ENCODE results near the gene FOXP1. TPM values are rescaled to one million over a fixed set of nuclear protein-coding genes. Genes with fewer than 3 reads are reported as not detected.
"Not testable (repeated sequence)": the region's sequence is repeated elsewhere in the genome, so short reads cannot be mapped to it uniquely, and the experiment has no call there.

The FOXP1 gene
- polyA plus RNA-seq, 4 donors: 4.9 to 66.5 (median 15.3) TPM

GRCh38 chr3:71530903-71531530 is 52.5 kb downstream of the FOXP1 start:
- H3K36me3 ChIP-seq (ENCODE audit: control insufficient read depth in 3 of 3, insufficient read depth in 2 of 3, low read depth in 1 of 3, low read length in 3 of 3): peaks cover 0 to 20% (median 0%) of the 10 kb centered on the region in 3 donors
- H3K27ac ChIP-seq (ENCODE audit: low read depth in 1 of 3, low read length in 2 of 3): peak overlapping the region in 2 of 3 donors; percentile 39 to 82
- H3K4me1 ChIP-seq (ENCODE audit: control insufficient read depth in 3 of 3, insufficient read depth in 2 of 3, low read depth in 1 of 3, low read length in 2 of 3): peaks cover 2 to 15% (median 5%) of the 10 kb centered on the region in 3 donors
- 22 to 67% (median 54%) methylated on average over 9 of the region's 9 CpGs for WGBS, 3 donors
- H3K4me3 ChIP-seq (ENCODE audit: low read depth in 1 of 3, low read length in 3 of 3): no peak overlapping the region
- DNase-seq: peak; percentile 48 to 54
- no peaks in the 10 kb centered on the region for H3K27me3 ChIP-seq (ENCODE audit: control insufficient read depth in 3 of 3, insufficient read depth in 3 of 3, low read length in 3 of 3)
- no peaks in the 10 kb centered on the region for H3K9me3 ChIP-seq (ENCODE audit: control insufficient read depth in 2 of 2, insufficient read depth in 1 of 2, low read depth in 1 of 2, low read length in 1 of 2)
- FAIRE-seq: no peak

- WGBS, 3 donors: 64 to 78% (median 71%) methylated on average over 2 of the region's 2 CpGs
- no peak for FAIRE-seq
Observed at GRCh38 chr3:71528816-71529215, 54.7 kb downstream of the FOXP1 start.

GRCh38 chr3:71526448-71526847 is 57.1 kb downstream of the FOXP1 start:
- not testable (repeated sequence) for FAIRE-seq; H3K4me3 ChIP-seq (ENCODE audit: low read depth in 1 of 3, low read length in 3 of 3); H3K27me3 ChIP-seq (ENCODE audit: control insufficient read depth in 3 of 3, insufficient read depth in 3 of 3, low read length in 3 of 3); DNase-seq; H3K27ac ChIP-seq (ENCODE audit: low read depth in 1 of 3, low read length in 2 of 3); H3K9me3 ChIP-seq (ENCODE audit: control insufficient read depth in 2 of 2, insufficient read depth in 1 of 2, low read depth in 1 of 2, low read length in 1 of 2); H3K36me3 ChIP-seq (ENCODE audit: control insufficient read depth in 3 of 3, insufficient read depth in 2 of 3, low read depth in 1 of 3, low read length in 3 of 3)
- WGBS, 3 donors: 90 to 94% (median 93%) methylated on average over 9 of the region's 9 CpGs
- peaks cover 2 to 20% (median 3%) of the 10 kb centered on the region in 3 donors for H3K4me1 ChIP-seq (ENCODE audit: control insufficient read depth in 3 of 3, insufficient read depth in 2 of 3, low read depth in 1 of 3, low read length in 2 of 3)

More at GRCh38 chr3:71528816-71529215, 54.7 kb downstream of the FOXP1 start:
- H3K27ac ChIP-seq (ENCODE audit: low read depth in 1 of 3, low read length in 2 of 3): no peak overlapping the region
- H3K36me3 ChIP-seq (ENCODE audit: control insufficient read depth in 3 of 3, insufficient read depth in 2 of 3, low read depth in 1 of 3, low read length in 3 of 3): peaks cover 0 to 11% (median 0%) of the 10 kb centered on the region in 3 donors
- no peaks in the 10 kb centered on the region for H3K27me3 ChIP-seq (ENCODE audit: control insufficient read depth in 3 of 3, insufficient read depth in 3 of 3, low read length in 3 of 3)
- H3K4me1 ChIP-seq (ENCODE audit: control insufficient read depth in 3 of 3, insufficient read depth in 2 of 3, low read depth in 1 of 3, low read length in 2 of 3): peaks cover 2 to 25% (median 5%) of the 10 kb centered on the region in 3 donors
- no peak overlapping the region for H3K4me3 ChIP-seq (ENCODE audit: low read depth in 1 of 3, low read length in 3 of 3)
- DNase-seq: no peak
- H3K9me3 ChIP-seq (ENCODE audit: control insufficient read depth in 2 of 2, insufficient read depth in 1 of 2, low read depth in 1 of 2, low read length in 1 of 2): no peaks in the 10 kb centered on the region

- FAIRE-seq (no peak), DNase-seq (no peak)
- H3K4me3 ChIP-seq (ENCODE audit: low read depth in 1 of 3, low read length in 3 of 3): no peak overlapping the region
- H3K9me3 ChIP-seq (ENCODE audit: control insufficient read depth in 2 of 2, insufficient read depth in 1 of 2, low read depth in 1 of 2, low read length in 1 of 2): no peaks in the 10 kb centered on the region
- peaks cover 0 to 11% (median 0%) of the 10 kb centered on the region in 3 donors for H3K4me1 ChIP-seq (ENCODE audit: control insufficient read depth in 3 of 3, insufficient read depth in 2 of 3, low read depth in 1 of 3, low read length in 2 of 3)
- peaks cover 0 to 9% (median 0%) of the 10 kb centered on the region in 3 donors for H3K36me3 ChIP-seq (ENCODE audit: control insufficient read depth in 3 of 3, insufficient read depth in 2 of 3, low read depth in 1 of 3, low read length in 3 of 3)
- 81 to 85% (median 84%) methylated on average over 3 of the region's 3 CpGs for WGBS, 3 donors
- H3K27me3 ChIP-seq (ENCODE audit: control insufficient read depth in 3 of 3, insufficient read depth in 3 of 3, low read length in 3 of 3): no peaks in the 10 kb centered on the region
- no peak overlapping the region for H3K27ac ChIP-seq (ENCODE audit: low read depth in 1 of 3, low read length in 2 of 3)
Observed at GRCh38 chr3:71525391-71525790, 58.1 kb downstream of the FOXP1 start.

GRCh38 chr3:71524672-71525071 is 58.9 kb downstream of the FOXP1 start:
- Histone ChIP-seq H3K9me3 (ENCODE audit: control insufficient read depth in 2 of 2, insufficient read depth in 1 of 2, low read depth in 1 of 2, low read length in 1 of 2) (no peaks in the 10 kb centered on the region), H3K27me3 (ENCODE audit: control insufficient read depth in 3 of 3, insufficient read depth in 3 of 3, low read length in 3 of 3) (no peaks in the 10 kb centered on the region), H3K27ac (ENCODE audit: low read depth in 1 of 3, low read length in 2 of 3) (no peak overlapping the region), H3K4me3 (ENCODE audit: low read depth in 1 of 3, low read length in 3 of 3) (no peak overlapping the region), H3K36me3 (ENCODE audit: control insufficient read depth in 3 of 3, insufficient read depth in 2 of 3, low read depth in 1 of 3, low read length in 3 of 3) (peaks cover 0 to 7% (median 0%) of the 10 kb centered on the region in 3 donors), H3K4me1 (ENCODE audit: control insufficient read depth in 3 of 3, insufficient read depth in 2 of 3, low read depth in 1 of 3, low read length in 2 of 3) (peaks cover 0 to 10% (median 0%) of the 10 kb centered on the region in 3 donors)
- WGBS, 3 donors: 66 to 85% (median 81%) methylated on average over 7 of the region's 7 CpGs
- DNase-seq: no peak
- FAIRE-seq: no peak

- DNase-seq (no peak), FAIRE-seq (no peak)
- Histone ChIP-seq H3K27me3 (ENCODE audit: control insufficient read depth in 3 of 3, insufficient read depth in 3 of 3, low read length in 3 of 3) (no peaks in the 10 kb centered on the region), H3K27ac (ENCODE audit: low read depth in 1 of 3, low read length in 2 of 3) (no peak overlapping the region), H3K4me3 (ENCODE audit: low read depth in 1 of 3, low read length in 3 of 3) (no peak overlapping the region), H3K36me3 (ENCODE audit: control insufficient read depth in 3 of 3, insufficient read depth in 2 of 3, low read depth in 1 of 3, low read length in 3 of 3) (peaks cover 0 to 2% (median 0%) of the 10 kb centered on the region in 3 donors), H3K9me3 (ENCODE audit: control insufficient read depth in 2 of 2, insufficient read depth in 1 of 2, low read depth in 1 of 2, low read length in 1 of 2) (no peaks in the 10 kb centered on the region), H3K4me1 (ENCODE audit: control insufficient read depth in 3 of 3, insufficient read depth in 2 of 3, low read depth in 1 of 3, low read length in 2 of 3) (peaks cover 0 to 10% (median 0%) of the 10 kb centered on the region in 3 donors)
- WGBS, 3 donors: 87 to 94% (median 88%) methylated on average over 4 of the region's 4 CpGs
Observed at GRCh38 chr3:71523628-71524027, 59.9 kb downstream of the FOXP1 start.

GRCh38 chr3:71521940-71522876 is 61.3 kb downstream of the FOXP1 start:
- H3K9me3 ChIP-seq (ENCODE audit: control insufficient read depth in 2 of 2, insufficient read depth in 1 of 2, low read depth in 1 of 2, low read length in 1 of 2): no peaks in the 10 kb centered on the region
- 83 to 96% (median 93%) methylated on average over 7 of the region's 7 CpGs for WGBS, 3 donors
- FAIRE-seq: no peak
- H3K36me3 ChIP-seq (ENCODE audit: control insufficient read depth in 3 of 3, insufficient read depth in 2 of 3, low read depth in 1 of 3, low read length in 3 of 3): peaks cover 0 to 2% (median 0%) of the 10 kb centered on the region in 3 donors
- no peak for DNase-seq
- peaks cover 0 to 10% (median 0%) of the 10 kb centered on the region in 3 donors for H3K4me1 ChIP-seq (ENCODE audit: control insufficient read depth in 3 of 3, insufficient read depth in 2 of 3, low read depth in 1 of 3, low read length in 2 of 3)
- H3K4me3 ChIP-seq (ENCODE audit: low read depth in 1 of 3, low read length in 3 of 3): no peak overlapping the region
- no peak overlapping the region for H3K27ac ChIP-seq (ENCODE audit: low read depth in 1 of 3, low read length in 2 of 3)
- no peaks in the 10 kb centered on the region for H3K27me3 ChIP-seq (ENCODE audit: control insufficient read depth in 3 of 3, insufficient read depth in 3 of 3, low read length in 3 of 3)

GRCh38 chr3:71521021-71521352 is 62.5 kb downstream of the FOXP1 start:
- H3K27ac ChIP-seq (ENCODE audit: low read depth in 1 of 3, low read length in 2 of 3): no peak overlapping the region
- H3K4me3 ChIP-seq (ENCODE audit: low read depth in 1 of 3, low read length in 3 of 3): no peak overlapping the region
- H3K36me3 ChIP-seq (ENCODE audit: control insufficient read depth in 3 of 3, insufficient read depth in 2 of 3, low read depth in 1 of 3, low read length in 3 of 3): peaks cover 0 to 2% (median 0%) of the 10 kb centered on the region in 3 donors
- H3K9me3 ChIP-seq (ENCODE audit: control insufficient read depth in 2 of 2, insufficient read depth in 1 of 2, low read depth in 1 of 2, low read length in 1 of 2): no peaks in the 10 kb centered on the region
- WGBS, 3 donors: 90 to 96% (median 91%) methylated on average over 4 of the region's 4 CpGs
- peaks cover 0 to 11% (median 0%) of the 10 kb centered on the region in 3 donors for H3K4me1 ChIP-seq (ENCODE audit: control insufficient read depth in 3 of 3, insufficient read depth in 2 of 3, low read depth in 1 of 3, low read length in 2 of 3)
- DNase-seq (no peak), FAIRE-seq (no peak)
- H3K27me3 ChIP-seq (ENCODE audit: control insufficient read depth in 3 of 3, insufficient read depth in 3 of 3, low read length in 3 of 3): no peaks in the 10 kb centered on the region

All from small intestine (tissue), 7 donors.